ENCODE data around the gene WDR89.
"Not testable (repeated sequence)": the region's sequence is repeated elsewhere in the genome, so short reads cannot be mapped to it uniquely, and the experiment has no call there.

Gene WDR89, protein sequence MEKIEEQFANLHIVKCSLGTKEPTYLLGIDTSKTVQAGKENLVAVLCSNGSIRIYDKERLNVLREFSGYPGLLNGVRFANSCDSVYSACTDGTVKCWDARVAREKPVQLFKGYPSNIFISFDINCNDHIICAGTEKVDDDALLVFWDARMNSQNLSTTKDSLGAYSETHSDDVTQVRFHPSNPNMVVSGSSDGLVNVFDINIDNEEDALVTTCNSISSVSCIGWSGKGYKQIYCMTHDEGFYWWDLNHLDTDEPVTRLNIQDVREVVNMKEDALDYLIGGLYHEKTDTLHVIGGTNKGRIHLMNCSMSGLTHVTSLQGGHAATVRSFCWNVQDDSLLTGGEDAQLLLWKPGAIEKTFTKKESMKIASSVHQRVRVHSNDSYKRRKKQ

DNA sequence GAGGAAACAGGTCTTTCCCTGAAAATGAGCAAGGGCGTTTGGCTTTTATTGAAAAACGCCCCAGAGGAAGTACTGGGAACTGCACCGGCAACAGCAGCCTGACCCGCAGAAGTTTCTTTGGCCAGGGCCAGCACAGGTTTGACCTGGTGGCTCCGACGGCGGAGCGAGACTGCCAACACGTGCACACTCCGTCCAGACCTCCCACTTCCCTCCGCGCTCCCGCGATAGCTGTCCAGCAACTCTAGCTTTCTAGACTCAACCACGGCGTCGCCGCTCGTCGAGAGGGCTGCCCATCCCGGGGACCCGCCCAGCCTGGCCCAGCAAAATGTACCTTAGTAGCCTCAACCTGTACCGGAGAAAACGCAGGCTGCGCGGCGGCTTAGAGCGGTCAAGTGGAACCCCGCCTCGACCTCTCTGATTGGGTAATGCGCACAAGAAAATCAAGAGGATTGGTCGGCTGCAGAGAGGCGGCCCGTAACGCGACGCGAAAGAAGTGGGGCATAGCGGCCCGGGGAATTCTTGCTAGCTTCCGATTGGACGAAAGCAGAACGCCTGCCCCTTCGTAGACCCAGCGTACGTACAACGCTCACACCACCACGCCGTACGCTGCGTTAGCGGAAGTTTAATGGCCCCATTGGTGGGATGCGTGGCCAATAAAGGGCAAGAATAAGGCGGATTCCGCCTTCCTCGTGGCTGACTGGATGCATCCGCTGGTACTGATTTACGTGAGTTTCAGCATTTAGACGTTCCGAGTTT, at the start of gene WDR89:
TSS of gene WDR89 (minus strand) at position 399 of the 756 bp plus-strand sequence. CDS start 41,929 bp downstream, outside the sequence.
- DNase-seq, result peak; percentile 98

GRCh38 chr14:63689132-63689531, 47.5 kb upstream of the WDR89 start:
- DNase-seq, result no peak

GRCh38 chr14:63686926-63687325, 45.3 kb upstream of the WDR89 start:
- DNase-seq, result no peak

DNA sequence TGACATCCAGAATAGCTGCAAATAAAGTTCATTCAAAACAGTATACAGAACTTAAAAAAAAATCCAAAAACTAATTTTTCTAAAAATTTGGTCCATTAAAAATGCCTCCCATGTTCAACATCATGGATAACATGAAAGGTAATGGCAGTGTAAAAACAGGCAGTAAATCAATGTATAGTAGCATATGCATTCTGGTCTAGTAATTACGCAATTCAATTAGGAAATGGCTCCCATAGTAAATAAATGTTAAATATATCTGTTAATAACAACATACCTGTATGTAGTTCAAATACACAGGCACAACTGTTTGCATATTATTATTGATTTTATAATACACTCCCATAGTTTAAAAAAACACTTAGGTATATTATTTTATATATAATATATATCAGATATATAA, 43.7 kb upstream of the WDR89 start:
- no peak for DNase-seq

GRCh38 chr14:63682727-63683593, 41.3 kb upstream of the WDR89 start:
- no peak for DNase-seq

DNA sequence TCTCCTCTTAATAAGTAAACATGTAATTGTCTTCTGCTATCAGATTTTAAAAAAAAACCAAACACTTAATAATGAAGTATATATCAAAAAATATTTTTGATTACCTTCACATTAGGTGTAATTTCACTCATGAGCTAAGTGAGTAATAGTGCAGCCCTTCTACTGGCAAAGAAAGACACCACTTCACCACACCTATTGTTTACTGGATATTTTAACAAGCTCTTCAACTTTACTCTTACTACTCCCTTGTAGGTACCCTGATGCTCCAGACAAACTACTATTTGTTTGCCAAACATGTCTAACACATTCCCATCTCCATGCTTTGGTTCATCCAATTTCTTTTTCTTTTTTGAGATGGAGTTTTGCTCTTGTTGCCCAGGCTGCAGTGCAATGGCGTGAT, 36.9 kb upstream of the WDR89 start:
- DNase-seq, result no peak

DNA sequence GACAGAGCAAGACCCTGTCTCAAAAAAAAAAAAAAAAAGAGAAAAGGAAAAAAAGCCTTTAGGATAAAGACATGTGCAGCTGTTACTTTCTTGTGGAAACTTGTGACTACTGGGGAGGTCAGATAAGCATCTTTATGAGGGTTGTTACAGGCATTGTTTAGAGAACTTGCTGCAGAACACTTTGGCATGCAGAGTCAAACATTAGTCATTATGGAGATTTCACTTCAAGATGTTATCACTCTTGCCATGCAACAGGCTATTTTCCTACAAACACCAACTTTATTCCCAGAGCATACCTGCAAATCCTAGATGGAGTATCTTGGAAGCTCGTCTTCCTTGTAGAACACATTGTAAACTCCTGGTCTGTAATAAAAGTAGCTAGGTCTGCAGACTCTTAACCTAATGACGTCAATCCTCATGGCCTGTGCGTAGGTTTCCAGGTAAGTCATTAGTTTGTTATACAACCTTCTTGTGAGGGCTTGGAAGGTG, 36.3 kb upstream of the WDR89 start:
- DNase-seq, result no peak

DNA sequence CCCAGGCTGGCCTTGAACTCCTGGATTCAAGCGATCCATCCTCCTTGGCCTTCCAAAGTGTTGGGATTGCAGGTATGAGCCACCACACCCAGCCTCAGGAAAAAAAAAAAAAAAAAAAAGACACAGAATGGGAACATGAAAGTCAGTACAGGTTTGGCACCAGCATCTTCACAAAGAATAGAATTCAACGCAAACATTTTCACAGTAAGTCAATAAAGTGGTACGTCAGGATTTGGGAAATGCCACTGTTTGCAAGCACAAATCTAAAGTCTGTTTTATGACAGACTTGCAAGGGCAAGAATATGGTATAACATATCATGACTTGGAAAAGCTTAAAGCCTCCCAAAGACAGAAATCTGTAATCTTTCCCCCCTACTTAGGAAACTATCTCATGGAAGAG, 34.9 kb upstream of the WDR89 start:
- DNase-seq, result no peak

DNA sequence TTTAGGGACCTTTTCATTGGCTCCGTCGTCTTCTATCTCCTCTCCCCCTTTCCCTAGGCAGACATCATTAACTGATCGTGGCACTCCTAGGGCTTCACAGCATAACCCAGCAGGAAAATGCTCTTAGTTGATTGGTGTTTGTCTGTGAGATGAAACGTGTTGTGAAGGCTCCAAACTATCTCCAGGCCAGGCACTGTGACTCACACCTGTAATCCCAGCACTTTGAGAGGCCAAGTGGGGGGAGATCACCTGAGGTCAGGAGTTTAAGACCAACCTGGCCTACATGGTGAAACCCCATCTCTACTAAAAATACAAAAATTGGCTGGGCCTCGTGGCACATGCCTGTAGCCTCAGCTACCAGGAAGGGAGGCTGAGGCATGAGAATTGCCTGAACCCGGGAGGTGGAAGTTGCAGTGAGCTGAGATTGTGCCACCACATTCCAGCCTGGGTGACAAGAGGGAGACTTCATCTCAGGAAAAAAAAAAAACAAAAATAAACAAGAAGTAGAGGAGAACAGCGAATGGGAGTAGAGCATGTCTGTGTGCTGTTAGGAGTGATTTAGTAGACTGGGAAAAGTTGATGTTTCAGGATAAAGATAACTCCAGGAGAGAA, 32.3 kb upstream of the WDR89 start:
- DNase-seq, result no peak

GRCh38 chr14:63673255-63673654, 31.6 kb upstream of the WDR89 start:
- DNase-seq, result no peak

- no peak for DNase-seq
These were observed 30.9 kb upstream of the WDR89 start for GRCh38 chr14:63672417-63673180.

DNA sequence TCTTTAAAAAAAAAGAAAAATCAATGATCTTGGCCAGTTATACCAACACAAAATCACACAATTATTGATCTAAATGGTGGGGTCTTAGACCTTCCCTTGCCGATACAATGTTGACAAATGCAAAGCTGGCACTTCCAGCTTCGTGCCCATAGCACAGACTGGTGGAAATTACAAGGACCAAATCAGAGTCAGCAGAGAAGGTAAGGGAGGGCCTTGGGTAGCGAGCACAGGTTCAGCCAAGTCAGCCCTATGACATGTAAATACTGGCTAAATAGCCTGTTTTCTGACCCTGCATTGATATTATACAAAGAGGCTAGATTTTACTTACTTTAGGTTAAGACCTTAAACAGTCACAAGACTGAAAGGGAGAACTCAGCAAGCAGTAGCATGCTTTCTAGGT, 30.3 kb upstream of the WDR89 start:
- DNase-seq, result no peak

GRCh38 chr14:63670692-63671091, 29.0 kb upstream of the WDR89 start:
- DNase-seq, result no peak

- no peak for DNase-seq
These were observed 24.7 kb upstream of the WDR89 start for GRCh38 chr14:63666335-63666734.

DNA sequence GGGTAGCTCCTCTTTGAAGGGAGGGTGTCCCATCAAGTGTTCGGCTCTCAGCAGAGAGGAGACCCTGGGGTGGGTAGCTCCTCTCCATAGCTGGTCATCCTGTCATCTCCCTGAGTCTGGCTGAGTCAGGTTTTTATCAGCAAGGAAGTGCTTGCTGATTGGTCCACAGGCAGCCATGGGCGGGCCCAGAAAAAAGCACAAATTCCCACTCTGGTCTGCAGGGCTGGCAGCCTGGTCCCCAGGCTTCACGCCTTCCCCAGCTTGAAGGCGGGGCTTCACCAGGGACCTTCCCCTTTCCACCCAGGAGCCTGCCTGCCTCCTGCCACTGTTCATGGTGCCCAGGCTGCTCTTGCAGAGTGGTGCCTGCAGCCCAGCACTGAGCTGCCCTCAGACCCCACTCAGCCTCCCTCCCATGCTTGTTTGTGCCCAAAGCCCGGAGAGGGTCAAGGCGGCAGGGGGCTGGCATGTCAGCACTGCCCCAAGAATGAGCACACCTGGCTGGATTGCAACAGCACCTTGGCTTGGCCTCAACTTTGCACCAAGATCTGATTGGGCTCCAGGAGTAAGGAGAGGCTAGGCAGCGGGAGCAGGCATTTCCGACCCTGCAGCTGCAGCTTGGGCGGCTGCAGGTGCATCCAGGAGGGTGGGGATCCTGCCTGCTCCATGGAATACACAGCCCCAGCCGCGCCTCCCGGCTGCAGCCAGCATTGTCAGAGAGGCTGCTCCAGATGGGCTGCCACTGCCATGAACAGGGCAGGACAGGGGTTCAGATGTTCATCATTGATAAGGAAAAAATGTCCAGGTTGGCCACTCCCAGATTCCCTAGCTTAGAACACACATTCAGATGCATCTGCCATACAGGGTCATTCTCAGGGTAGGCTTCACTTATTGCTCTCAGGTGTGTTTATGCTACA, 22.0 kb upstream of the WDR89 start:
- DNase-seq, result no peak

- DNase-seq, result no peak
These were observed 21.1 kb upstream of the WDR89 start for GRCh38 chr14:63662776-63663175.

DNA sequence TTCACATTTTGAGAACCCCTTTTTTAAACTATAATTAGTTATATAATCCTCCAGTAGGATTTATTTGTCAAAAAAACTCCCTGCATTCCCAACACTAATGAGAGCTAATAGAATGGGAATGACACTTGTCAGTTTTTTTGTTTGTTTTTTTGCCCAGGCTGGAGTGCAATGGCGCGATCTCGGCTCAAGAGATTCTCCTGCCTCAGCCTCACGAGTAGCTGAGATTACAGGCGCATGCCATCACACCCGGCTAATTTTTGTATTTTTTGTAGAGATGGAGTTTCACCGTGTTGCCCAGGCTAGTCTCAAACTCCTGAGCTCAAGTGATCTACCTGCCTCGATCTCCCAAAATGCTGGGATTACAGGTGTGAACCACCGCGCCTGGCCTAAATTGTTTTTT, 20.2 kb upstream of the WDR89 start:
- not testable (repeated sequence) for DNase-seq

DNA sequence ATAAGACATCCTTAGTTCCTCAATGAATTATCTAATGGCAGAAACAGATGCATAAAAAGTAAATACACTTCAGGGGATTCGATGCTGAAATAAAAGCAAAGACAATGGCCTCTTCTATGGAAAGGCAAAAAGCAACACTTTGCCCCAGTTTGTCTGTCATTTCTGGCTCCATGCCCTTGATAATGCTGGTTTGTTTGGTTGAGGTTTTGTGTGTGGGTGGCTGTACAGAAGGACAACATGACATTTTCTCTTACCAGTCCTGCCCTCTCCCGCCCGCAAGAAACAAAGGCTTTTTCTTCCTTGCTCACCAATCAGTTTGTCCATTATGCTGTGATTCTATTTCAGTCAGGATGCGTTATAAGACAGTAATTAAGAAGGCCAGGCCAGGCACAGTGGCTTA, 18.1 kb upstream of the WDR89 start:
- no peak for DNase-seq

DNA sequence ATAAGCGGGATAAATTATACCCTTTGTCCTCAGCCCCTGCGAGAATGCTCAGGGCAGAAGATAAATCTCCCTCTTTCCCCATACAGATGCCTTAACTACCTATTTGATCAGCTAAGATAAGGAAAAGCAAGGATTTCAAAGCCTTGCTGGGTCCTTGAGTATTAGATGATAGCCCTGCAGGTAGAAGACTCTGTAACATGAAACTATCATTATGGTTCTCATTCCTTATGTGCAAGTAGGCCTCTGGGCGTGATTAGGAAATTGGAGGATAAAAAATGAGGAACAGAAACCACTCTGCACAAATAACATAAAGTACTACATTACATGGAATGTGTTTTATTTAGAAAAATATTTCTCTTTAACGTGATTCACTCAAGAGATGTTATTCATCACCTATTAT, 14.5 kb upstream of the WDR89 start:
- DNase-seq, result no peak

- no peak for DNase-seq
These were observed 13.3 kb upstream of the WDR89 start for GRCh38 chr14:63654936-63655335.

GRCh38 chr14:63654346-63654745, 12.7 kb upstream of the WDR89 start:
- DNase-seq, result no peak

Data from GDM1 (cell line).